ENCODE results near the gene H1-8.

The H1-8 gene

DNA sequence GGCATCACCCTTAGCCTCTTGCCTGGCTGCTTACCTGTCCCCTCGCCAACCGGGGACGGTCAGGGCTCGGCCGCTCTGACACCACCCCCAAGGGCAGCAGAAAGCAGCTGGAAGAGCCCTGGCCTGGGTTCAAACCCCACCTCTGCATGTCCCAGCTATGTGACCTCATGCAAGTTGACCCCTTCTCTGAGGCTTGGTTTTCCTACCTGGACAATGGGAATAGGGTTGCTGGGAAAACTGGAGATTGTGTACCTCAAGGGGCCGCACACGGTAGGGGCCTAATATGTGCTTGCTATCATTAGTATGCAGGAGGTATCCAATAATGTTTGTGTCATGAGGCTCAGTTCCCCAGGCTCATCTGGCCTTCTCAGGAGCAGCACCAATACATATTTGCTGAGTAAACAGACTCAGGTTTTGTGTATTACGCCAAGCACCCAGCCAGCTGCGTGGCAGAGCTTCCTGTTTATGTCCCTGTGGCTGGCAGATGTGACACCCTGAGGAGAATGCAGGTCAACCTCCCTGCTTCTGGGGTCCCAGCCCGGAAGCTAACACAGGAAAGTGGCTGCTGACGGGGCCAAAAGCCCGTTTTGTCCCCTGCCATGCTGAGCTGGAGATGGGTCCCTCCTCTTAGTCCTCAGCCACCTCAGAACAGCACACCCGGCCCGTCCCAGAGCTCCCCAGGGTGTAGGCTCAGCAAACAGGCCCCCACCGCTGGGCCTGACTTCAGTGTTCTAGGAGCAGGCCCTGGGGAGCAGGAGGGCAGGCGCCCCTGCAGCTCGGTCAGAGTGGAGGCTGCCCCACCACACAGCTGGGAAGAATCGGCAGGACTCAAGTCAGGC lies 33.8 kb downstream of the H1-8 start:
- Histone ChIP-seq H3K9me2 (replicated peaks; ENCODE audit: insufficient read depth, low read length) (no peaks in the 10 kb centered on the region), H3K79me2 (ENCODE audit: insufficient read depth, low read length) (no peaks in the 10 kb centered on the region), H3K9me3 (ENCODE audit: insufficient read depth, low read length) (no peaks in the 10 kb centered on the region), H3K36me3 (ENCODE audit: low read length) (no peaks in the 10 kb centered on the region), H4K20me1 (ENCODE audit: low read depth, low read length) (no peaks in the 10 kb centered on the region), H3K27ac (ENCODE audit: low read depth, low read length) (peak overlapping the region; percentile 83), H3K4me3 (ENCODE audit: insufficient read depth, low read length, poor library complexity, severe bottlenecking) (no peak overlapping the region), H3F3A (ENCODE audit: insufficient read depth) (no peaks in the 10 kb centered on the region), H3K27me3 (ENCODE audit: low read length) (no peaks in the 10 kb centered on the region), H3K9ac (ENCODE audit: low read length) (peak overlapping the region; percentile 49), H3K4me2 (ENCODE audit: low read depth, low read length, poor library complexity, severe bottlenecking) (peak overlapping the region; percentile 45), H2AFZ (ENCODE audit: low read depth, low read length, severe bottlenecking) (peak overlapping the region; percentile 83)
- TF ChIP-seq, protein P1, sequence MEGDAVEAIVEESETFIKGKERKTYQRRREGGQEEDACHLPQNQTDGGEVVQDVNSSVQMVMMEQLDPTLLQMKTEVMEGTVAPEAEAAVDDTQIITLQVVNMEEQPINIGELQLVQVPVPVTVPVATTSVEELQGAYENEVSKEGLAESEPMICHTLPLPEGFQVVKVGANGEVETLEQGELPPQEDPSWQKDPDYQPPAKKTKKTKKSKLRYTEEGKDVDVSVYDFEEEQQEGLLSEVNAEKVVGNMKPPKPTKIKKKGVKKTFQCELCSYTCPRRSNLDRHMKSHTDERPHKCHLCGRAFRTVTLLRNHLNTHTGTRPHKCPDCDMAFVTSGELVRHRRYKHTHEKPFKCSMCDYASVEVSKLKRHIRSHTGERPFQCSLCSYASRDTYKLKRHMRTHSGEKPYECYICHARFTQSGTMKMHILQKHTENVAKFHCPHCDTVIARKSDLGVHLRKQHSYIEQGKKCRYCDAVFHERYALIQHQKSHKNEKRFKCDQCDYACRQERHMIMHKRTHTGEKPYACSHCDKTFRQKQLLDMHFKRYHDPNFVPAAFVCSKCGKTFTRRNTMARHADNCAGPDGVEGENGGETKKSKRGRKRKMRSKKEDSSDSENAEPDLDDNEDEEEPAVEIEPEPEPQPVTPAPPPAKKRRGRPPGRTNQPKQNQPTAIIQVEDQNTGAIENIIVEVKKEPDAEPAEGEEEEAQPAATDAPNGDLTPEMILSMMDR (IDR thresholded peaks at IDR 0.05; ENCODE audit: insufficient read depth, low read length, poor library complexity, severe bottlenecking), result no peak
- no peak for TF ChIP-seq EZH2phosphoT487 (conservative IDR thresholded peaks at IDR 0.05; ENCODE audit: low read length)

DNA sequence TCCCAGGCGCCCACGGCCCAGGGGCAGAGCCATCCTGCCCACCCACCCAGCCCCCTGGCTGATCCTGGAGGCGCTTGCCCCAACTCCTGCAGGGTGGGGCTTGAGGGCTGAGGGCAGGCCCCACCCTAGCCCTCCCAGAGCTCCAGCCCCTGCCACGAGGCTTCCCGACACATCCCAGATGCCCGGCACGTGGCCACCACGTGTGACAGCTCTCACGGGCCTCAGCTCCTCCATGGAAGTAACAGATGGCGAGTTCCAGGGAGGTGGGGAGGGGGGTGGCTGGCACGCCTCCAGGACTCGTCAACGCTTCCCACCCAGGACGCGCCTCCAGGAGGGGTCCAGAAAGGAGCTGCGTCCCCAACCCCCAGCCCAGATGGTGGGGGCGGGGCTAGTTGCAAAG lies 34.4 kb downstream of the H1-8 start:
- Histone ChIP-seq H3K4me2 (ENCODE audit: low read depth, low read length, poor library complexity, severe bottlenecking) (peak overlapping the region; percentile 45), H3K36me3 (ENCODE audit: low read length) (no peaks in the 10 kb centered on the region), H3F3A (ENCODE audit: insufficient read depth) (no peaks in the 10 kb centered on the region), H3K79me2 (ENCODE audit: insufficient read depth, low read length) (no peaks in the 10 kb centered on the region), H3K9me2 (replicated peaks; ENCODE audit: insufficient read depth, low read length) (no peaks in the 10 kb centered on the region), H3K27ac (ENCODE audit: low read depth, low read length) (peak overlapping the region; percentile 83), H3K9ac (ENCODE audit: low read length) (peak overlapping the region; percentile 49), H3K4me3 (ENCODE audit: insufficient read depth, low read length, poor library complexity, severe bottlenecking) (no peak overlapping the region), H4K20me1 (ENCODE audit: low read depth, low read length) (no peaks in the 10 kb centered on the region), H2AFZ (ENCODE audit: low read depth, low read length, severe bottlenecking) (peak overlapping the region; percentile 49), H3K9me3 (ENCODE audit: insufficient read depth, low read length) (no peaks in the 10 kb centered on the region), H3K27me3 (ENCODE audit: low read length) (no peaks in the 10 kb centered on the region)
- TF ChIP-seq EZH2phosphoT487 (conservative IDR thresholded peaks at IDR 0.05; ENCODE audit: low read length), result no peak
- TF ChIP-seq, protein P1 (IDR thresholded peaks at IDR 0.05; ENCODE audit: insufficient read depth, low read length, poor library complexity, severe bottlenecking), result no peak

DNA sequence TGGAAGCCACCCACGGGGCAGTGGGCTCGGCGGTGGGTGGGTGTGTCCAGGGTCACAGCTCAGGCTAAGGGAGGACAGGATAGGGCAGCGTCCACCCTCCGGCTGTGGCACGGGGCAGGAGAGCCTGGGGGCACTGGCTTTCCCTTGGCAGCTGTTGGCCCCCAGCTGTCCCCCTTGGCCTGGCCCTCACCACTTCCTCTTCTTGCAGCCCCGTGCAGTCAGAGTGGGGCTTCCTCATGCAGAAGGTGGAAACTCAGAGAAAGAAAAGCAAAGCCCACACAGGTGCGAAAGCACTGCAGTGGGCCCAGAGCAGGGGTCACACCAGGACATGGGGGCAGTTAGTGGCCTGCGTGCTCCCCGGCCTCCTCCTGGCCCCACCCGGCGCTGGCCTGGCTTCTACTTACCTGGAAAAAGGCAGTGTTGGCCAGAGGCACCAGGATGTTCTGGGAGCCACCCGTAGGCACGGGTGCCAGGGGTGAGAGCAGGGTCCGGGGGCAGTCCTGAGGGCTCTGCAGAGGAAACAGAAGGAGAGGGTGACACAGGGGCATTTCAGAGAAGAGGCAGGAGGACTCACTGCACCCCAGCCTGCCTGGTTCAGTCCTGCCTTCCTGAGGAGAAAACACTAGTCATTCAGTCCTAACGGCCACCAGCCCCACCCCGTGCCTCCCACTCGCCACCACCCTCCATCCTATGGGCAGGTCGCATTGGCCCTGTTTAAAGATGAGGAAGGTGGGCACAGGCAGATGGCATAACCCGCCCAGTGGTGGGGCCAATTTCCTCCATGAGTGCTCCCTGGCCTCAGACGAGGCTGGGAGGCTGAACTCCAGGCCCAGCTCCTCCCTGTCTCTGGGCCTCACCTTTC lies 35.2 kb downstream of the H1-8 start:
- no peaks in the 10 kb centered on the region for H3K36me3 ChIP-seq (ENCODE audit: low read length)
- H3F3A ChIP-seq (ENCODE audit: insufficient read depth), result no peaks in the 10 kb centered on the region
- no peaks in the 10 kb centered on the region for H3K9me2 ChIP-seq (replicated peaks; ENCODE audit: insufficient read depth, low read length)
- H3K9me3 ChIP-seq (ENCODE audit: insufficient read depth, low read length), result no peaks in the 10 kb centered on the region
- H3K27me3 ChIP-seq (ENCODE audit: low read length), result no peaks in the 10 kb centered on the region
- peak overlapping the region; percentile 83 for H3K27ac ChIP-seq (ENCODE audit: low read depth, low read length)
- TF ChIP-seq EZH2phosphoT487 (conservative IDR thresholded peaks at IDR 0.05; ENCODE audit: low read length), result no peak
- TF ChIP-seq, protein P1 (IDR thresholded peaks at IDR 0.05; ENCODE audit: insufficient read depth, low read length, poor library complexity, severe bottlenecking), result no peak
- peak overlapping the region; percentile 45 for H3K4me2 ChIP-seq (ENCODE audit: low read depth, low read length, poor library complexity, severe bottlenecking)
- H3K4me3 ChIP-seq (ENCODE audit: insufficient read depth, low read length, poor library complexity, severe bottlenecking), result no peak overlapping the region
- H3K9ac ChIP-seq (ENCODE audit: low read length), result no peak overlapping the region
- no peak overlapping the region for H2AFZ ChIP-seq (ENCODE audit: low read depth, low read length, severe bottlenecking)
- H4K20me1 ChIP-seq (ENCODE audit: low read depth, low read length), result no peaks in the 10 kb centered on the region
- no peaks in the 10 kb centered on the region for H3K79me2 ChIP-seq (ENCODE audit: insufficient read depth, low read length)

Measured in SU-DHL-6 (cell line).